ENCODE measurements around the gene TSTD2. TPM values are rescaled to one million over a fixed set of nuclear protein-coding genes. Genes with fewer than 3 reads are reported as not detected.

Gene TSTD2
- total and polyA plus RNA-seq, 10 donors: 8.1 to 31.0 (median 19.2) TPM

DNA sequence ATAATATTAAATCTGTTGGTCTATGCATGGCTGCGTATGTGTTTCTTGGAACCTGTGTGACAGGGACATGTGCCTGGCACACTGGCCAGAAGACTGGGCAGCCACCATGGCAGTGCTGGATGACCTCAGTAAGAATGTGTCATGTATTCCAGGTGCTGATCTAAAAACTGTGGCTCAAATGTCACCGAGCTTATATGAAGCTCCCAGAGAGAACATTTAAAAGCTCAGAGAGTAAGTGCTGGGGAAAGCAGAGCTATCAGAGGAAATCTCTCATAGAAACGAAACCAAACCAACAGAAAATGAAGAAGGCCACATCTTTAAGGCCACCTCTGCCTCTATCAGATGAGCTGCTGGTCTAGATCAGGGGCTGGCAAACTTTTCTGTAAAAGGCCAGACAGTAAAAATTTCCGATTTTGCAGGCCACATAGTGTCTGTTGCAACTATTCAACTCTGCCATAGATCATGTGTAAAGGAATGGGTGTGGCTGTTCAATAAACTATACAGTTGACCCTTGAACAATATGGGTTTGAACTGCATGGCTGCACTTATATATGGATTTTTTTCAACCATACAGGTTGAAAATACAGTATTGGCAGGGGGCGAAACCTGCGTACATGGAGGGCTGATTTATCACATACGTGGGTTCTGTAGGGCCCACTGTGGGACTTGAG is 31.8 kb downstream of the TSTD2 start:
- TF ChIP-seq CTCF (IDR thresholded peaks at IDR 0.05 in 8 of 11, conservative IDR thresholded peaks at IDR 0.05 in 3 of 11): no peak
- no peak for TF ChIP-seq POLR2AphosphoS5 (IDR thresholded peaks at IDR 0.05)
- TF ChIP-seq POLR2A (IDR thresholded peaks at IDR 0.05): no peak
- DNase-seq: no peak
- Histone ChIP-seq H3K36me3 (peaks cover 3 to 72% (median 56%) of the 10 kb centered on the region in 6 donors), H3K4me3 (no peak overlapping the region), H3K27me3 (replicated peaks in 1 of 7) (no peaks in the 10 kb centered on the region), H3K9me3 (no peaks in the 10 kb centered on the region), H3K27ac (no peak overlapping the region), H3K4me1 (peaks cover 0 to 9% (median 6%) of the 10 kb centered on the region in 6 donors)
- 92 to 96% (median 95%) methylated on average over 7 of the region's 7 CpGs for WGBS, 5 donors
- intact Hi-C loops (cut with DNase I; ENCODE audit: low total_unique reads): no loop called here

DNA sequence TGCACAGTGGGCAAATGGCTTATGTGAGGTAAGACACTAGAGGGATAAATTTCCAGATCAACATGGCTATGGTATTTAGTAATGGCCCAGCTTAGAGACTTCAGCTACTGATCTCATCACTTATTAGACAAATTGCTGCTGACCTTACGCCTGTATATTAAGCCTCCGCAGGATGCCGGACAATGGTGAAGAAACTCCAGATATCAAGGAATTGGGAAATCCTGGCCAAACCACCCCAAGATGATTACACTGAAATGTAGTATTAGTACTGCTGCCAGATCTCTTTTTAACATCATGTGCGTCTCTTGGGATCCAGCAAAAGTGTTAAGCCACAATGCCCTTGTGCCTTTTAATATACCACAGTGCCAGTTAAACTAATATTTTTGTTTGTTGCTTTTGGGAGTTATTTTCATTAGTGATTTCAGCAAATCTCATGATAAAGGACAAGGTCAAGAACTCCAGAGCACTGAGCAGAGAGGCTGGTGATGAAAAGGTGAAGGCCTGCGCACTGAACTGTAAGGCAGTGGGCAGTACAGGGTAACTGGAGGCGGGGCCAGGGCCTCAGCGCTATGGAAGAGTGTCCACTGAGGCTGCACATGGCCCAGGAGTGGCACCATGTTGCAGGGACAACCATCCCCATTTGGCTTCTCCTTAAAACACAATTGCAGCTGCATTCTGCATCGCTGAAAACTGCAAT is 32.5 kb downstream of the TSTD2 start:
- Histone ChIP-seq H3K9me3 (no peaks in the 10 kb centered on the region), H3K4me3 (no peak overlapping the region), H3K27ac (no peak overlapping the region), H3K27me3 (replicated peaks in 1 of 7) (no peaks in the 10 kb centered on the region), H3K36me3 (peaks cover 3 to 65% (median 51%) of the 10 kb centered on the region in 6 donors), H3K4me1 (peaks cover 0 to 9% (median 6%) of the 10 kb centered on the region in 6 donors)
- WGBS, 5 donors: 93 to 98% (median 94%) methylated on average over 8 of the region's 8 CpGs
- intact Hi-C loops (cut with DNase I; ENCODE audit: low total_unique reads): no loop called here
- no peak for DNase-seq
- TF ChIP-seq CTCF (IDR thresholded peaks at IDR 0.05 in 8 of 11, conservative IDR thresholded peaks at IDR 0.05 in 3 of 11) (peak in 1 of 11 experiments; percentile 3), POLR2AphosphoS5 (IDR thresholded peaks at IDR 0.05) (no peak), POLR2A (IDR thresholded peaks at IDR 0.05) (no peak)

GRCh38 chr9:97599314-97599846 is 33.8 kb downstream of the TSTD2 start:
- WGBS, 5 donors: 77 to 87% (median 85%) methylated on average over 7 of the region's 7 CpGs
- Histone ChIP-seq H3K27ac (no peak overlapping the region), H3K9me3 (no peaks in the 10 kb centered on the region), H3K4me1 (peaks cover 0 to 9% (median 6%) of the 10 kb centered on the region in 6 donors), H3K4me3 (no peak overlapping the region), H3K36me3 (peaks cover 3 to 52% (median 39%) of the 10 kb centered on the region in 6 donors), H3K27me3 (replicated peaks in 1 of 7) (no peaks in the 10 kb centered on the region)
- no peak for TF ChIP-seq POLR2A (IDR thresholded peaks at IDR 0.05)
- no peak for TF ChIP-seq POLR2AphosphoS5 (IDR thresholded peaks at IDR 0.05)
- no peak for TF ChIP-seq CTCF (IDR thresholded peaks at IDR 0.05 in 8 of 11, conservative IDR thresholded peaks at IDR 0.05 in 3 of 11)
- intact Hi-C loops (cut with DNase I; ENCODE audit: low total_unique reads): loop anchor here (5.0 kb wide), 1 partner anchor 132 kb away; no protein-coding TSS in a partner anchor
- no peak for DNase-seq
